Right lobe of liver (tissue), 4 donors: Measurements from ENCODE around the gene TAS2R1.

Source experiments
- POLR2A ChIP-seq: fragments of 450-650 bp; IDR thresholded peaks from one replicate; pipeline ENCODE4 v1.6.1; 2017; ENCODE audit warnings: antibody characterized with exemption, mild to moderate bottlenecking
- TF ChIP-seq, protein P1 (sequence below), 4 donors: fragments of 200-600 bp in 3 of 4; fragments of 450-650 bp in 1 of 4; IDR thresholded peaks; one replicate each; pipeline versions ENCODE4 v1.5.1 to v1.8.0; 2016 to 2022; ENCODE audit warnings: antibody characterized with exemption in 4 of 4, mild to moderate bottlenecking in 2 of 4
- donor health status: DM: no; HTN: no; CAD: no.
- donor health status: DM: no; HTN: no; CAD: no.
- donor health status: DM: no; HTN: yes; CAD: no.

GRCh38 chr5:9588254-9588653 lies 41.9 kb downstream of the TAS2R1 start:
- TF ChIP-seq, protein P1, sequence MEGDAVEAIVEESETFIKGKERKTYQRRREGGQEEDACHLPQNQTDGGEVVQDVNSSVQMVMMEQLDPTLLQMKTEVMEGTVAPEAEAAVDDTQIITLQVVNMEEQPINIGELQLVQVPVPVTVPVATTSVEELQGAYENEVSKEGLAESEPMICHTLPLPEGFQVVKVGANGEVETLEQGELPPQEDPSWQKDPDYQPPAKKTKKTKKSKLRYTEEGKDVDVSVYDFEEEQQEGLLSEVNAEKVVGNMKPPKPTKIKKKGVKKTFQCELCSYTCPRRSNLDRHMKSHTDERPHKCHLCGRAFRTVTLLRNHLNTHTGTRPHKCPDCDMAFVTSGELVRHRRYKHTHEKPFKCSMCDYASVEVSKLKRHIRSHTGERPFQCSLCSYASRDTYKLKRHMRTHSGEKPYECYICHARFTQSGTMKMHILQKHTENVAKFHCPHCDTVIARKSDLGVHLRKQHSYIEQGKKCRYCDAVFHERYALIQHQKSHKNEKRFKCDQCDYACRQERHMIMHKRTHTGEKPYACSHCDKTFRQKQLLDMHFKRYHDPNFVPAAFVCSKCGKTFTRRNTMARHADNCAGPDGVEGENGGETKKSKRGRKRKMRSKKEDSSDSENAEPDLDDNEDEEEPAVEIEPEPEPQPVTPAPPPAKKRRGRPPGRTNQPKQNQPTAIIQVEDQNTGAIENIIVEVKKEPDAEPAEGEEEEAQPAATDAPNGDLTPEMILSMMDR (IDR thresholded peaks at IDR 0.05), result no peak
- no peak for TF ChIP-seq POLR2A
